Endothelial cell of umbilical vein (primary cell): ENCODE data around the gene TEAD3. TPM values are rescaled to one million over a fixed set of nuclear protein-coding genes. Genes with fewer than 3 reads are reported as not detected.

ENCODE experiments used
- BruUV-seq: library from RNA; stranded (reverse); fragments of 400-500 nt; replicated peaks from 2 replicates; lab custom pipeline; 2021; lab: Mats Ljungman, UMichigan
- CTCF ChIA-PET: fragments of 300-600, 350-600 bp; sonication (Branson Sonifier 250); formaldehyde crosslinking; loops from one replicate; lab custom pipeline; 2021; ENCODE audit warnings: antibody characterized with exemption, inconsistent platforms; lab: Charles Lee
- POLR2A ChIA-PET: fragments of 300-600, 350-600 bp; sonication (Branson Sonifier 250); formaldehyde crosslinking; loops from one replicate; lab custom pipeline; 2021; ENCODE audit warnings: antibody characterized with exemption, inconsistent platforms; lab: Charles Lee
- DNase-seq: peaks from one replicate; pipeline ENCODE4 v3.0.0-alpha.2; 2011; ENCODE audit warnings: low read depth, low spot score
- FAIRE-seq: peaks from 2 replicates; lab custom pipeline; 2011; peaks lifted over from hg19 to GRCh38; lab: Jason Lieb, UNC
- H2AFZ ChIP-seq: 2 replicates; pipeline ENCODE4 v1.6.0; 2012; ENCODE audit warnings: low read depth, low read length, control low read depth, inconsistent platforms
- H3K27ac ChIP-seq: 2 replicates; pipeline ENCODE4 v1.5.1; 2011; ENCODE audit warnings: low read depth, mild to moderate bottlenecking, control low read depth, low read length, moderate library complexity; ENCODE audit not compliant: insufficient read depth
- H3K27me3 ChIP-seq, 2 experiments: 2 replicates each; pipeline versions ENCODE4 v1.6.0 to v1.6.1; 2011; ENCODE audit warnings: low read length in 2 of 2, mixed read lengths in 1 of 2; ENCODE audit not compliant: control insufficient read depth in 2 of 2, insufficient read depth in 2 of 2
- H3K36me3 ChIP-seq, 2 experiments: 2 replicates in 1 of 2; 3 replicates in 1 of 2; pipeline ENCODE4 v1.5.1; 2011; ENCODE audit warnings: low read length in 2 of 2, mild to moderate bottlenecking in 1 of 2, moderate library complexity in 1 of 2; ENCODE audit not compliant: control insufficient read depth in 2 of 2, insufficient read depth in 2 of 2; ENCODE audit errors: extremely low read depth in 1 of 2
- H3K4me1 ChIP-seq: 3 replicates; pipeline ENCODE4 v1.5.1; 2011; ENCODE audit warnings: mild to moderate bottlenecking, low read length; ENCODE audit not compliant: control insufficient read depth, insufficient read depth; ENCODE audit errors: extremely low read depth
- H3K4me2 ChIP-seq: 2 replicates; pipeline ENCODE4 v1.6.1; 2011; ENCODE audit warnings: low read length, control low read depth, mixed read lengths; ENCODE audit not compliant: insufficient read depth
- H3K4me3 ChIP-seq, 3 experiments: fragments of 200-600 bp in 1 of 3; sonication (generic), shearing (Covaris generic) in 1 of 3; replicated peaks in 1 of 3; 2 replicates each; pipeline ENCODE4 v1.5.1; 2011 to 2016; ENCODE audit warnings: control low read depth in 3 of 3, low read length in 3 of 3, mild to moderate bottlenecking in 2 of 3, inconsistent platforms in 1 of 3, low read depth in 1 of 3, moderate library complexity in 1 of 3; ENCODE audit not compliant: insufficient read depth in 1 of 3
- H3K79me2 ChIP-seq: 2 replicates; pipeline ENCODE4 v1.6.0; 2012; ENCODE audit warnings: low read length, inconsistent platforms; ENCODE audit not compliant: control insufficient read depth, insufficient read depth
- H3K9ac ChIP-seq: replicated peaks from 2 replicates; pipeline ENCODE3; 2011; ENCODE audit warnings: low read length, control low read depth; ENCODE audit not compliant: insufficient read depth; ENCODE audit errors: extremely low read depth
- H3K9me1 ChIP-seq: replicated peaks from 3 replicates; pipeline ENCODE4 v1.6.0; 2011; ENCODE audit warnings: mild to moderate bottlenecking, low read length; ENCODE audit not compliant: control insufficient read depth, insufficient read depth; ENCODE audit errors: extremely low read depth
- H3K9me3 ChIP-seq: replicated peaks from 2 replicates; pipeline ENCODE4 v1.5.1; 2012; ENCODE audit warnings: low read length, inconsistent platforms; ENCODE audit not compliant: control insufficient read depth, insufficient read depth
- H4K20me1 ChIP-seq: replicated peaks from 2 replicates; pipeline ENCODE3; 2011; ENCODE audit warnings: mild to moderate bottlenecking, low read length; ENCODE audit not compliant: control insufficient read depth, insufficient read depth; ENCODE audit errors: extremely low read depth
- CTCF ChIP-seq, 2 donors: IDR thresholded peaks; 1 replicate in 1 of 2; 2 replicates in 1 of 2; pipeline ENCODE4 v1.5.1; 2011; ENCODE audit warnings: low read length in 2 of 2, mild to moderate bottlenecking in 2 of 2, moderate library complexity in 2 of 2, control low read depth in 1 of 2, inconsistent platforms in 1 of 2, low read depth in 1 of 2; ENCODE audit not compliant: insufficient read depth in 1 of 2; ENCODE audit errors: extremely low read depth in 1 of 2
- EZH2 ChIP-seq: IDR thresholded peaks from 2 replicates; pipeline ENCODE4 v1.6.1; 2012; ENCODE audit warnings: borderline replicate concordance, low read depth, mild to moderate bottlenecking, moderate library complexity, low read length, inconsistent platforms; ENCODE audit not compliant: severe bottlenecking
- FOS ChIP-seq: IDR thresholded peaks from 2 replicates; pipeline ENCODE4 v1.6.1; 2011; ENCODE audit warnings: mild to moderate bottlenecking, low read length, moderate library complexity, borderline replicate concordance; ENCODE audit not compliant: insufficient read depth
- GATA2 ChIP-seq: IDR thresholded peaks from 2 replicates; pipeline ENCODE4 v1.7.0; 2011; ENCODE audit warnings: low read depth, mild to moderate bottlenecking, moderate library complexity, mixed read lengths, low read length; ENCODE audit not compliant: insufficient read length, insufficient read depth
- JUN ChIP-seq: IDR thresholded peaks from 2 replicates; pipeline ENCODE4 v1.6.1; 2011; ENCODE audit warnings: borderline replicate concordance, low read depth; ENCODE audit not compliant: insufficient read length, insufficient read depth
- MAX ChIP-seq: IDR thresholded peaks from 2 replicates; pipeline ENCODE4 v1.6.1; 2011; ENCODE audit not compliant: insufficient read depth, insufficient read length
- MYC ChIP-seq: IDR thresholded peaks from one replicate; pipeline ENCODE4 v1.6.1; 2011; ENCODE audit warnings: mild to moderate bottlenecking, low read depth, low read length
- POLR2A ChIP-seq: IDR thresholded peaks from 2 replicates; pipeline ENCODE4 v1.6.1; 2012; ENCODE audit warnings: low read depth, mild to moderate bottlenecking, control low read depth, low read length
- POLR2AphosphoS5 ChIP-seq: IDR thresholded peaks from 2 replicates; pipeline ENCODE4 v1.6.1; 2012; ENCODE audit warnings: low read depth, mild to moderate bottlenecking, control low read depth, low read length, moderate library complexity; ENCODE audit not compliant: insufficient read depth
- dilution Hi-C: fragments of 300-500 bp; cut with MboI; formaldehyde crosslinking; loops from one replicate; pipeline ENCODE4 v1.15.0; 2019; ENCODE audit warnings: low sequenced_read_pairs; ENCODE audit not compliant: extremely low pct_ligation_motif_present
- intact Hi-C: fragments of 100-400 bp; cut with micrococcal nuclease; formaldehyde crosslinking; loops from one replicate; pipeline ENCODE4 v1.10.0; 2022
- polyA plus RNA-seq, 4 experiments: library from polyadenylated mRNA; depleted of rRNA in 3 of 4; stranded (reverse) in 3 of 4; unstranded in 1 of 4; fragments of >200 nt; gene quantifications; 2 replicates each; pipeline versions ENCODE4 v1.2.1 to v1.2.3, GENCODE V29; 2011 to 2012; ENCODE audit warnings: missing spikeins in 1 of 4
- total RNA-seq: library from RNA; stranded (reverse); gene quantifications from 2 replicates; pipeline ENCODE4 v1.2.3, GENCODE V29; 2021

Gene TEAD3
- total and polyA plus RNA-seq, 2 donors (not counting 3 experiments of a cell fraction or from before 2014, with no cell fraction given), result 1.1 to 1.6 TPM

GRCh38 chr6:35519313-35520015 is 22.6 kb upstream of the TEAD3 start:
- intact Hi-C loops, result loop anchor here (5.0 to 10.0 kb wide), 2 partner anchors 48 to 105 kb away; no protein-coding TSS in a partner anchor
- Histone ChIP-seq H2AFZ (no peak overlapping the region), H3K9me3 (no peaks in the 10 kb centered on the region), H3K9ac (no peak overlapping the region), H3K4me1 (no peaks in the 10 kb centered on the region), H4K20me1 (no peaks in the 10 kb centered on the region), H3K27me3 (no peaks in the 10 kb centered on the region), H3K36me3 (no peaks in the 10 kb centered on the region), H3K4me2 (no peak overlapping the region), H3K4me3 (no peak overlapping the region), H3K9me1 (no peaks in the 10 kb centered on the region), H3K27ac (no peak overlapping the region), H3K79me2 (no peaks in the 10 kb centered on the region)
- DNase-seq, result no peak
- TF ChIP-seq MYC (no peak), MAX (no peak), GATA2 (no peak), POLR2AphosphoS5 (no peak), FOS (no peak), JUN (no peak), CTCF (IDR thresholded peaks at IDR 0.05; ENCODE audit: extremely low read depth in 1 of 2, insufficient read depth in 1 of 2, low read depth in 1 of 2, low read length in 2 of 2) (no peak), EZH2 (no peak), POLR2A (no peak)
- dilution Hi-C loops, result no loop called here
- BruUV-seq, result no TSS peak
- ChIA-PET POLR2A (no interaction called here), CTCF (interaction anchor here (1.6 to 11.7 kb wide), 4 partner anchors 33 to 238 kb away, joined by 3 to 252 read pairs (median 7); partner anchors contain the start of gene ARMC12)
- FAIRE-seq, result no peak
